ENCODE results near the gene SBK2.
"Not testable (repeated sequence)": the region's sequence is repeated elsewhere in the genome, so short reads cannot be mapped to it uniquely, and the experiment has no call there.

Gene SBK2

DNA sequence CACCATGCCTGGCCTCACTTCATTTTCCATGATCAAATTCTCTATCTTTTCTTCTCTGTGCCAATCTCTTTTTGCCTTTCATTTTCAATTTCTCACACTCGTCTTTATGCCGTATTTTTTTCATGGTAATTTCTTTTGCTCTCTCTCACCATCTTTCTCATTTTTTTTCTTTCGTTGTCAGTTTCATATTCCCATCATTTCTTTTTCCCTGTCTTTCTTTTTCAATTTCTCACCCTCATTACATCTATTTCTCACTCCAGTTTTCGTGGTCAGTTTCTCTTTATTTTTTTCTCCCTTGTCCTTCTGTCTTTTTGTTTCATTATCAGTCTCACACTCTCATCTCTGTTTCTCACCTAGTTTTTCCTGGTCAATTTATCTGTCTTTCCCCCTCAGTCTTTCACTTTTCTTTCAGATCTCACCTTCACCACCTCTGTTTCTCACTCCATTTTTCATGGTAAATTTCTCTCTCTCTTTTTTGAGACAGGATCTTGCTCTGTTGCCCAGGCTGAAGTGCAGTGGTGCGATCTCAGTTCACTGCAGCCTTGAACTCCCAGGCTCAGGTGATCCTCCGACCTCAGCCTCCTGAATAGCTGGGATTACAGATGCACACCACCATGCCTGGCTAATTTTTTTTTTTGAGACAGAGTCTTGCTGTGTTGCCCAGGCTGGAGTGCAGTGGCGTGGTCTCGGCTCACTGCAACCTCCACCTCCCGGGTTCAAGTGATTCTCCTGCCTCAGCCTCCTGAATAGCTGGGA is 34.6 kb downstream of the SBK2 start:
- DNase-seq (ENCODE audit: low read depth) = no peak

- DNase-seq (ENCODE audit: low read depth) = no peak
These were observed 36.5 kb downstream of the SBK2 start for GRCh38 chr19:55500368-55500952.

GRCh38 chr19:55498246-55498840 is 38.6 kb downstream of the SBK2 start:
- DNase-seq (ENCODE audit: low read depth) = no peak

GRCh38 chr19:55497763-55498162 is 39.2 kb downstream of the SBK2 start:
- no peak for DNase-seq (ENCODE audit: low read depth)

GRCh38 chr19:55496820-55497219 is 40.1 kb downstream of the SBK2 start:
- DNase-seq (ENCODE audit: low read depth) = not testable (repeated sequence)

DNA sequence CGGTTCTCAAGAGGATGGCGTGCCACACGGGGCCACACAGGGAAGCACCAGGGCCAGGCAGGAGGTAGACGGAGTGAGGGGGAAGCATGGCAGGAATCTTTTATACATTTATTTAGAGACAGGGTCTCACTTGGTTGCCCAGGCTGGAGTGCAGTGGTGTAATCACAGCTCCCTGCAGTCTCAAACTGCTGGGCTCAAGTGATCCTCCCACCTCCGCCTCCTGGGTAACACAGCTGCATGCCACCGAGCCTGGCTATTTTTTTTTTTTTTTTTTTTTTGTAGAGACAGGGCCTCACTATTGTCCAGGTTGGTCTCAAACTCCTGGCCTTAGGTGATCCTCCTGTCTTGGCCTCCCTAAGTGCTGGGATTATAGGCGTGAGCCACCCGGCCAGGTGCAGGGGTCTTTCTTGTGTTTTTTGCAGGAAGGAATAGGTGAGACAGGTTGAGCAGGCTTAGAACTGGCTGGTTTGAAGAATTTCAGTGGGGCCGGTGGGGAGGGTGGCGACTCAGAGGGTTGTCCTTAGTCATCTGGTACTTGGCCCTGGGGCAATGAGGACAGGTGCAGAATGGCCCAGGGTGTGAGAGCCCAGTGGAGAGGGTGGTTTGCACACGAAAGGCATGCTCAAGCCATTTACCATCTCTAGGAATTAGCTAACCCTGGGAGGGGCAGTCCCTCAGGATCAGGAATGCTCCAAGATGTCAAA is 41.1 kb downstream of the SBK2 start:
- no peak for DNase-seq (ENCODE audit: low read depth)

DNA sequence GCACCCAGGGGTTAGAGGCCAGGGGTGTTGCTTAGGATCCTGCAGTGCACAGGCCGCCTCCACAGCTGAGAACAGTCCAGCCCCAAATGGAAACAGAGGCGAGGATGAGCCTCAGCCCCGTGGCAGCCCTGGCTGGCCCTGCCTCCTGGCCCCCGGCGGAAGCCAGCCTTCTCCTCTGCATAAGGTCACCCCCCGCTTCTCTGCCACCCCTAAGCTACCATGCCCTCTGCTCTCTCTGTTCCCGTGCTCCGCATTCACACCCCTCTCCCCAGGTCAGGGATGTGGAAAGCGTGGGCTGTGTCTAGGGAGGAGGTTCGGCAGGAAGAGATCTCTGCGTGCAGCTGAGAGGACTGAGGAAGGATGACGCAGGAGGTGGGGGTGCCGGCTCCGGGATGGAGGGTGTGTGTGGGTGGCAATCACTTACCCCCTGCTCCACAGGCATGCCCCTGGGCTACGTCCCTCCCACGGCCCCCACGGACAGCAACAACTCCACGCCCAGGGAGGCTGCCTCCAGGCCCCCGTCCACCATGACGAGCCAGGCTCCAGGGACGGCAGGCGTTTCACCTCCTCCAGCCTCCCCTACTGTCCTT is 42.7 kb downstream of the SBK2 start:
- no peak for DNase-seq (ENCODE audit: low read depth)

GRCh38 chr19:55493645-55494171 is 43.2 kb downstream of the SBK2 start:
- no peak for DNase-seq (ENCODE audit: low read depth)

GRCh38 chr19:55493052-55493644 is 43.8 kb downstream of the SBK2 start:
- no peak for DNase-seq (ENCODE audit: low read depth)

DNA sequence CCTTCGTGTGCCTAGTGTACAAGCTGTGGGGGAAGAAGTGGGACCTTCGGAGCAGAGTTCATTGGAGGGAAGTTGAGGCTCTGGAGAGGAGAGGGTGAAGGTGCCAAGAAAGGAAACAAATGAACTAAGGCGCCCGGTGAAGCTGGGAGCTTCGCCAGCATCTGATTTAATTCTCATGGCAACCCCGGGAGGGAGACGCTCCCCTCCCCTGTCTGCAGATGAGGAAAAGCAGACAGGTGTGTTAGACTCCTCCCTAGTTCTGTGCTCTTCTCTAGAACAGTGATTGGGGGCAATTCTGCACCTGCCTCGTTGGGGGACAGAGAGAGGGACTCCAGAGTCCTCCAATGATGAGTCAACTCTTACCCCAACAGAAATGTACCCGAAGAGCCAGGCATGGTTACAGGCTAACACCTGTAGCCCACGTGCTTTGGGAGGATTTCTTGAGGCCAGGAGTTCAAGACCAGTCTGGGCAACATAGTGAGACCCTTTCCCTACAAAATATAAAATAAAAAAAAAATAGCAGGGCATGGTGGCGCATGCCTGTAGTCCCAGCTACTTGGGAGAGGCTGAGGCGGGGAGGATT is 44.5 kb downstream of the SBK2 start:
- no peak for DNase-seq (ENCODE audit: low read depth)

DNA sequence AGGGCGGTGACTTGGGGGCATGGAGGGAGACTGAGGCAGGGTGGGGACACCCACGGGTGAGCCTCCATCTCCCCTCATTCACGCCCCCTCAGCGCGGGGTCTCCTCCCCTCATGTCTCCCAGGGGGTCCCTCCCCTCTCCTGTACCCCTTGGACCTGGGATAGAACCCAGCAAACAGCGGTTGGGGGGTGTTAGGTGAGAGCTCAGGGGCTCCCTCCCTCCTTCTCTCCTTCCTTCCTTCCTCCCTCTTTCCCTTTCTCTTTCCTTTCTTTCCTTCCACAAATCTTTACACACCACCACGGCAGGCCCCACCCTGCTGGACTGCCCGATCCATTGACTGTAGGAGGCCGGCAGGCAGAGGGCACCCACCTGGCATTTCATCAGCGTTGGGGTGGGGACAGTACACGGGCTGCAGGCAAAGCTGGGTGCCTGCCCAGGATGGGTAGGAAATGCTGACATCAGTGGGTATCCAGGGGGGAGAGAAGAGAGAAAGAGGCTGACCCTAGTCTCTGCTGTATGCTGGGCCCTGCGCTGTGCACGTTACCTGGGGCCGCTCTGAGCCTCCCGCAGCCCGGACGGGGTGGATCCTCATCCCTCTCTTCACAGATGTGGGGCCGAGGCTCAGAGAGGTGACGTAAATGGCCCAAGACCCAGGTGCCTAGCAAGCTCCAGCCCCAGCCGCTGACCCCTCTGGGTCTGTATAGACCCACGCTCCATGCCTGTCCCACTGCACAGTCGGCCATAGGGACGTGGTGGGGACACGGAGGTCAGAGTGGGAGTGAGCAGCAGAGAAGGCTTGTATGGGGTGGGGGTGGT is 45.2 kb downstream of the SBK2 start:
- no peak for DNase-seq (ENCODE audit: low read depth)

DNA sequence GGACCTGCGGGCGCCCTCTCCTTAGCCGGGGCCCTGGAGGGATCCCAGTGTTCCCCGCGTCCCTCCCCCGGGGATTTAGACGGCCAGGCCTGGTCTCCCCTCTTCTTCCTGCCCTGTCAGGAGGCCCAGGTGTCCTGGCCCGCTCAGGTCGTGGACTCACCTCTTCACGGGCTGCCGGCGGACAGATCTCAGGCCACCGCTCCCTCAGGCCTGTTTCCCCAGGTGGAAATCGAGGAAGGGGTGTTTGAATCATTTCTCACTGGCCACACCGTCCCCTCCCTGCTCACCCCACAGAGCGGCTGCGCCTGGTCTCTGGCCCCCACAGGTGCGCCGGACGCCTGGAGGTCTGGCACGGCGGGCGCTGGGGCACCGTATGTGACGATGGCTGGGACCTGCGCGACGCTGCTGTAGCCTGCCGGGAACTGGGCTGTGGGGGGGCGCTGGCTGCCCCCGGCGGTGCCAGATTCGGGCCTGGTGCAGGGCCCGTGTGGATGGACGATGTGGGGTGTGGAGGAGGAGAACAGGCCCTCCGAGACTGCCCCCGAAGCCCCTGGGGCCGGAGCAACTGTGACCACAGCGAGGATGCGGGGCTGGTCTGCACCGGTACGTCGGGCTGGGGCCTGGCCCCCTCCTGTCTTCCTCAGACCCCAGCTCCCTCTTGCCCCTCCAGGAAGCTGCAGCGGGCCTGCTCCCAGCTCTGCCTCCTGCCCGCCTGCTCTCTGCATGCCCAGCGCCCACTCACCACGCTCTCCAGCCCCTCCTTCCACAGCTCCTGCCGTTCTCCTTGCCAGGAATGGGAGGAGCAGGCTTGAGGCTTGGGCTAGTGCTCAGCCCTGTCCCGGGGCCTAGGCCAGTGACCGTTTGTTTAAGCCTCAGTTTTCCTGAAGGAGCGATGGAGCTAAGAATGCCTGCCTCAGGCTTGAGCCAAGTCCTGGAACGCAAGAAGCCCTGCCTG is 46.2 kb downstream of the SBK2 start:
- no peak for DNase-seq (ENCODE audit: low read depth)

DNA sequence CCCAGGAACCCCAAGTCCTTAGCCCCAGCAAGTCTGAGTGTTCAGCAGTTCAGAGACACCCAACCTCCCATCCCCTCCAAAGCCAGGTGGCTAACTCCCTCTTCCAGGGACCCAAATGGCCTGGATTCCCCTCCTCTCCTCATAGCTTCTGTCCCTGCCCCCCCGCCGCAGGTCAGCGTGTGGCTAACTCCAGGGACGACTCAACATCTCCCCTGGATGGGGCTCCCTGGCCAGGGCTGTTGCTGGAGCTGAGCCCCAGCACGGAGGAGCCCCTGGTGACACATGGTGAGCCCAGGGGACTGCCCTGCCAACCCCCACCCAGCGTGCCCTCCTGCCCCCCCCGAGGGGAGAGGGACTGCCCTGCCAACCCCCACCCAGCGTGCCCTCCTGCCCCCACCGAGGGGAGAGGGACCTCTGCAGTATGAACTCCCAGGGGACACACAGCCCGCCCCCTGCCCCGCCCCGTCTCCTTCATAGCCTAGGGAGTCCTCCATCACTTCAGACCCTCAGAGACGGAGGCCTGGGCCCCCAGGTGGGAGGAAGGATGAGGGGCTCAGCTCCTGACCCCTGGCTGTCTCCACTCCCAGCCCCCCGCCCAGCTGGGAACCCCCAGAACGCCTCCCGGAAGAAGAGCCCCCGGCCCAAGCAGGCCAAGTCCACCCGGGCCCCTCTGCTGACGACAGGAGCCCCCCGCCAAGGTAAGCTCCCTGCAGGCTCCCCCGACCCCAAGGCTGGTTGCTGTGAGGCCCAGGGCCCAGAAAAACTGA is 47.0 kb downstream of the SBK2 start:
- no peak for DNase-seq (ENCODE audit: low read depth)

- no peak for DNase-seq (ENCODE audit: low read depth)
These were observed 47.8 kb downstream of the SBK2 start for GRCh38 chr19:55488986-55489710.

GRCh38 chr19:55487924-55488687 is 48.8 kb downstream of the SBK2 start, which contains the start of gene SSC5D:
TSS of gene SSC5D (plus strand) at chr19:55488436. CDS start at chr19:55488590, 154 bp downstream.
- DNase-seq (ENCODE audit: low read depth) = no peak

GRCh38 chr19:55486971-55487923 is 49.7 kb downstream of the SBK2 start:
- DNase-seq (ENCODE audit: low read depth) = no peak
